ENCODE measurements around the gene EVI5L. TPM values are rescaled to one million over a fixed set of nuclear protein-coding genes. Genes with fewer than 3 reads are reported as not detected.

EVI5L gene
- total RNA-seq, 2 experiments from 2014 or later, result 4.8 TPM

GRCh38 chr19:7868671-7869452 lies 38.8 kb downstream of the EVI5L start:
- Mint-ChIP-seq H3K27ac (peak overlapping the region; percentile 38), H3K9me3 (no peaks in the 10 kb centered on the region), H3K4me1 (peaks cover 32% of the 10 kb centered on the region), H3K4me3 (peak overlapping the region; percentile 76), H3K27me3 (peaks cover 62% of the 10 kb centered on the region), H3K36me3 (no peaks in the 10 kb centered on the region)
- DNase-seq, result peak; percentile 91

DNA sequence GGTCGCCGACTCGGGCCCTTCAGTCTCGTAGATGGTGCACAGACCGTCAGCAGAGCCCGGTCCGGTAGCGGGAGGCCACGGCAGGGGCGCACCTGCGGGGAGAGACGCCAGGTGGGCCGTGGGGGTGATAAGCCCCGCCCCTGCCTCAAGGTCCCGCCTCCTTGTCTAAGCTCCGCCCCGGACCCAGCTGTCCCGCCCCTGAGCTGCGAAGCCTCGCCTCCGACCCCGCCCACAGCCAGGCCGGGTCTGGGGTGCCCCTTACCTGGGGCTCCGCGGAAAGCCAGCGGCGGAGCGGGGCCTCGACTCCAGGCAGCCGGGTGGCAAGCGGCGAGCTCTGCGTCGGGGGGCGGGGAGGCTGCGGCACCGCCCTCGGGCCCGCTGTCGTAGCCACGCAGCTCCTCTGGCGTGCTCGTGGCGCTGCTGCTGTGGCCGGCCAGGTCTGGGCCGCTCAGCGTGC lies 39.5 kb downstream of the EVI5L start:
- H3K27me3 Mint-ChIP-seq, result peaks cover 59% of the 10 kb centered on the region
- H3K9me3 Mint-ChIP-seq, result no peaks in the 10 kb centered on the region
- no peaks in the 10 kb centered on the region for H3K36me3 Mint-ChIP-seq
- no peak overlapping the region for H3K27ac Mint-ChIP-seq
- H3K4me3 Mint-ChIP-seq, result peak overlapping the region; percentile 57
- DNase-seq, result peak; percentile 77
- peaks cover 32% of the 10 kb centered on the region for H3K4me1 Mint-ChIP-seq

GRCh38 chr19:7869910-7870511 lies 40.0 kb downstream of the EVI5L start:
- peak; percentile 59 for DNase-seq
- H3K27ac Mint-ChIP-seq, result no peak overlapping the region

GRCh38 chr19:7870571-7871436 lies 40.8 kb downstream of the EVI5L start:
- Mint-ChIP-seq H3K27ac (no peak overlapping the region), H3K27me3 (peaks cover 55% of the 10 kb centered on the region), H3K36me3 (no peaks in the 10 kb centered on the region), H3K9me3 (no peaks in the 10 kb centered on the region), H3K4me3 (peak overlapping the region; percentile 10), H3K4me1 (peaks cover 27% of the 10 kb centered on the region)
- DNase-seq, result peak; percentile 76

More at GRCh38 chr19:7869910-7870511, 40.0 kb downstream of the EVI5L start:
- Mint-ChIP-seq H3K36me3 (no peaks in the 10 kb centered on the region), H3K4me3 (peak overlapping the region; percentile 50), H3K27me3 (peaks cover 59% of the 10 kb centered on the region), H3K9me3 (no peaks in the 10 kb centered on the region), H3K4me1 (peaks cover 32% of the 10 kb centered on the region)

GRCh38 chr19:7871437-7872305 lies 41.7 kb downstream of the EVI5L start:
- Mint-ChIP-seq H3K27me3 (peaks cover 52% of the 10 kb centered on the region), H3K4me3 (peak overlapping the region; percentile 48), H3K27ac (no peak overlapping the region), H3K9me3 (no peaks in the 10 kb centered on the region), H3K4me1 (peaks cover 27% of the 10 kb centered on the region), H3K36me3 (no peaks in the 10 kb centered on the region)
- DNase-seq, result peak; percentile 88

DNA sequence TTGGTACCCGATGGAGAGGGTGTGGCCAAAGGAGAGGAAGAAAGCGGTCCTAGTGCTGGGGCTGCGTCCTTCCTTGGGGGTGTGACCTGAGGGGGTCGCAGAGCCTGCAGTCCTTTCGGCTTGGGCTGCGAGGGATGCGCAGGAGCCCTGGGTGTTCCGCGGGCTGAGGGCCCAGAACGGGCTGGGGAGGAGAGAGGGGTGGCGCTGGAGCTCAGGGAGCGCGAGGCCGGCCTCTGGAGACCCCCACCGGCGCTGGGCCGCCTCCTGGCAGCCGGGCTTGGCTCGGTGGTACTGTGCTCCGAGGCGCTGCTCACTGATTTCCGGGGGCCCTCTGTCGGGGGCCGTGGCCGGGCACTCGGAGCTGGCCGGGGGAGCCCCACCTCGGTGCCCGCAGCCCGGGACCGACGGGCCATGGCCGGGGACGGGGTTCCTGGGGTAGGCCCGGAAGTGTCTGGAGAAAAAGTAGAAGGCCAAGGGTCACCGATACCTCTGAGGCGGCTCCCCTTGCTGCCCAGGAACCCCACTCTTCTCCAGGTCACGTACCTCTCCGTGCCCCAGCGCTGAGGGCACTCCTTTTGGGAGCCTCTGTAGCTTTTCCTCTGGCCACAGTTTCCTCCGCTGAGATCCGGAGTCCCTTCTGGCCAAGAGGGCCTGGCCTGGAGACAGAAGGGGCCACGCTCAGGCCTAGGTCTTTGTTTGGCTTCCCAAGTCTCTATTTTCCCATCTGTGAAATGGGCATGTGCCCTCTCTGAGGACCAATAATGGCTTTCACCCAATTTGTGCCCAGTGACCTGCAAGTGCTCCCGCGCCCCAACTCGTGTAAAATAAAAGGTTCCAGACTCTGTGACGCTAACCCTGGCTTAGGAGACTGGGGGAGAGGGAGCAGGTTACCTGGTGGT lies 42.5 kb downstream of the EVI5L start:
- H3K9me3 Mint-ChIP-seq, result no peaks in the 10 kb centered on the region
- H3K4me1 Mint-ChIP-seq, result peaks cover 27% of the 10 kb centered on the region
- H3K27ac Mint-ChIP-seq, result no peak overlapping the region
- DNase-seq, result no peak
- no peaks in the 10 kb centered on the region for H3K36me3 Mint-ChIP-seq
- peaks cover 47% of the 10 kb centered on the region for H3K27me3 Mint-ChIP-seq
- no peak overlapping the region for H3K4me3 Mint-ChIP-seq

GRCh38 chr19:7873304-7874075 lies 43.5 kb downstream of the EVI5L start:
- Mint-ChIP-seq H3K4me1 (peaks cover 26% of the 10 kb centered on the region), H3K36me3 (no peaks in the 10 kb centered on the region), H3K9me3 (no peaks in the 10 kb centered on the region), H3K27ac (no peak overlapping the region), H3K27me3 (peaks cover 45% of the 10 kb centered on the region), H3K4me3 (peak overlapping the region; percentile 72)
- DNase-seq, result no peak

DNA sequence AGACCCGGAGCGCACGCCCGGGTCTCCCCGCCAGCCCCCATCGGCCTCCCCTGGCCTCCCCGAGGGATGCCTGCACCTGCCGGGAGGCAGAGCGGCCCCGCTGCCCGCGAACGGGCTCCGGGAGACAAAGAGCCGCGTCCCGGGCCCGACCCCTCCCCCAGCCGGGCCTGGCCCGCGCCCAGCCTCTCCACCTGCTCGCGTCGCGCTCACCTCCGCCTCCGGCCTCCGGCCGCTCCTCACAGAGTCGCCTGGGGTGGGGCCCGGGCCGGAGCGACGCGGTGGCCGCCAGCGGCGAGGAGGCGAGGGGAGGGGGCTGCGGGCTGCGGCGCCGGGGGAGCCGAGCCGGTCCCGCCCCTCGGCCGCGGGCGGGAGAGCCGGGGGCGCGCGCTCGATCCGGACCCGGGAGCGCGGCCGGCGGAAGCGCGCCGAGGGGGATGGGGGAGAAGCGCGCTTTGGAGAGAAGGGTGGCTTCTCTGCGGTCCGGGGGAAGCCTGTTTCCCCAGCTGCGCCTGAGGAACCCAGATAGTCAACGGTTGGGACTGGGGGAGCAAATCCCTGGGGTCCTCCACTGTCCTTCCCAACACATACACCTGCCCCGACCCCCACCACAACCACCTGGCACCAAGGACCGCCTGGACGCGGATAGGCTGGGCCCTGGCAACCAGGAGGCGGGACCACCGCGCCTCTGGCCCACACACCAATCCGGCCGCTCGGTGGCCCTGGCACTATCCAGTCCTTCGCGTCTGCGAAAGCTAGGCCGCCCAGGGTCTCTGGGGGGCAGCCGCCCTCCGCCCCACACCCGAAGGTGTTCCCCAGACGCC lies 44.3 kb downstream of the EVI5L start, which contains the start of gene PRR36:
PRR36 (minus strand) TSS at position 315 of the 821 bp plus-strand sequence. CDS start 701 bp downstream, outside the sequence.
- Mint-ChIP-seq H3K4me3 (peak within 1 kb of the TSS; percentile 72), H3K4me1 (peaks cover 24% of the 10 kb centered on the region), H3K27me3 (peaks cover 45% of the 10 kb centered on the region), H3K36me3 (no peaks in the 10 kb centered on the region), H3K27ac (no peak within 1 kb of the TSS), H3K9me3 (no peaks in the 10 kb centered on the region)
- peak; percentile 33 for DNase-seq

DNA sequence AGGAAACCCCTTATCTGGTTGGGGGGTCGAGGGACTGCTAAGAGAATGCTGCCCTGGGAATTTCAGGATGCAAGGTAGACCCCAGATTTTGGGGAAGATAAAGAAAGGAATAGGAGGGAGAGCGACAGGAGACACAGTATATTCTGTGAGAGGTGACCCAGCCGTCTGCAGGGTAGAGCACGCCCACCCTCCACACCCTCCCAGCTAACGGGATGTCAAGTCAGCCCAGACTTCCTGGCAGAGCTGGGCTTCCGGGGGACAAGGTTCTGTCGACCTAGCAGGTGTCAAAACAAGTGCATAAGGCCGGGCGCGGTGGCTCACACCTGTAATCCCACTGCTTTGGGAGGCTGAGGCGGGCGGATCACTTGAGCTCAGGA lies 44.9 kb downstream of the EVI5L start:
- no peak for DNase-seq
- H3K4me3 Mint-ChIP-seq, result peak overlapping the region; percentile 40
- H3K27me3 Mint-ChIP-seq, result peaks cover 45% of the 10 kb centered on the region

GRCh38 chr19:7877249-7877836 lies 47.3 kb downstream of the EVI5L start:
- Mint-ChIP-seq H3K4me3 (no peak overlapping the region), H3K9me3 (no peaks in the 10 kb centered on the region), H3K27ac (no peak overlapping the region), H3K27me3 (peaks cover 29% of the 10 kb centered on the region), H3K36me3 (no peaks in the 10 kb centered on the region), H3K4me1 (peaks cover 7% of the 10 kb centered on the region)
- no peak for DNase-seq

More for the DNA sequence above, 44.9 kb downstream of the EVI5L start:
- Mint-ChIP-seq H3K36me3 (no peaks in the 10 kb centered on the region), H3K4me1 (peaks cover 24% of the 10 kb centered on the region), H3K27ac (no peak overlapping the region), H3K9me3 (no peaks in the 10 kb centered on the region)

DNA sequence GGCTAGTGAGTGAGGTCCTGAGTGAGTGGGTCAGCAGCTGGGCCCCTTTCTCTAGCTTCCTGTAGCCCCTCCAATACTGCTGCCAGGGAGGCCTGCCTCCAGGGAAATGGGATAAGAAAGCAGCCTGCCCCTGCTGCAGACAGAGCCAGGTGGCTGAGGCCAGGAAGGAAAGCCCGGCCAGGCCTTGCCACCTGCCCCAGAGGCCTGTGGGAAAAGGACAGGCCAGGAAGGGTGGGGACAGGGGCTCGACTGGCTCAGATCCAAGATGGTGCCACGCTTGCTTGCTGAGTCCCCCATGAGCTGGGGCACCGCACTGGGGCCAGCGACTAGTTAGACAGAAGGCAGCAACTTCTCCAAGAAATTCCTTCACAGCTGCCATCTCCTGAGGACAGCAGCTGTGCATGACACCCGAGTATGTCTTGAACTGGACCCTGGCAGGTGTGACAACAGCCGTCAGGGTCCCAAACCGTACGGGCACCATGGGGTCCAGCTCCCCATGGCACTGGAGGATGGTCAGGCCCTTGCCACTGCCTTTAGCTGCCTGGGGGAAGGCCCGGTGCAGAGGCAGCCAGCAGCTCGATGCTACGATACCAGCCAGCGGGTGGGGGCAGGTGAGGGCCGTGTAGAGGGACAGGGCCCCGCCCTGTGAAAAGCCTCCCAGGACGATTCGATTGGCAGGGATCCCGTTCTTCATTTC lies 49.2 kb downstream of the EVI5L start:
- no peak overlapping the region for H3K4me3 Mint-ChIP-seq
- peaks cover 16% of the 10 kb centered on the region for H3K27me3 Mint-ChIP-seq
- no peaks in the 10 kb centered on the region for H3K9me3 Mint-ChIP-seq
- H3K4me1 Mint-ChIP-seq, result peaks cover 4% of the 10 kb centered on the region
- H3K36me3 Mint-ChIP-seq, result no peaks in the 10 kb centered on the region
- H3K27ac Mint-ChIP-seq, result no peak overlapping the region
- no peak for DNase-seq

Data from activated naive CD8-positive, alpha-beta T cell treated with anti-CD3 and anti-CD28 coated beads for 36 hours (primary cell).